Body of pancreas (tissue), 4 donors: ENCODE measurements around the gene TBL1X.

ENCODE experiments used
- CTCF ChIP-seq, 7 experiments: fragments of 450-650 bp in 4 of 7; fragments of 200-600 bp in 3 of 7; sonication (generic) in 3 of 7; IDR thresholded peaks; one replicate each; pipeline ENCODE4 v1.5.1; 2016 to 2019; ENCODE audit warnings: antibody characterized with exemption in 7 of 7
- POLR2A ChIP-seq, 3 donors: fragments of 450-650 bp; IDR thresholded peaks; one replicate each; pipeline ENCODE4 v1.6.1; 2016; ENCODE audit warnings: antibody characterized with exemption in 3 of 3, mild to moderate bottlenecking in 2 of 3

- no peak for TF ChIP-seq CTCF (IDR thresholded peaks at IDR 0.05)
- TF ChIP-seq POLR2A (IDR thresholded peaks at IDR 0.05), result no peak
Measured at GRCh38 chrX:9596837-9597236, 132.0 kb downstream of the TBL1X start.
